ENCODE results near the gene PTGR3.

- TF ChIP-seq, protein P1, sequence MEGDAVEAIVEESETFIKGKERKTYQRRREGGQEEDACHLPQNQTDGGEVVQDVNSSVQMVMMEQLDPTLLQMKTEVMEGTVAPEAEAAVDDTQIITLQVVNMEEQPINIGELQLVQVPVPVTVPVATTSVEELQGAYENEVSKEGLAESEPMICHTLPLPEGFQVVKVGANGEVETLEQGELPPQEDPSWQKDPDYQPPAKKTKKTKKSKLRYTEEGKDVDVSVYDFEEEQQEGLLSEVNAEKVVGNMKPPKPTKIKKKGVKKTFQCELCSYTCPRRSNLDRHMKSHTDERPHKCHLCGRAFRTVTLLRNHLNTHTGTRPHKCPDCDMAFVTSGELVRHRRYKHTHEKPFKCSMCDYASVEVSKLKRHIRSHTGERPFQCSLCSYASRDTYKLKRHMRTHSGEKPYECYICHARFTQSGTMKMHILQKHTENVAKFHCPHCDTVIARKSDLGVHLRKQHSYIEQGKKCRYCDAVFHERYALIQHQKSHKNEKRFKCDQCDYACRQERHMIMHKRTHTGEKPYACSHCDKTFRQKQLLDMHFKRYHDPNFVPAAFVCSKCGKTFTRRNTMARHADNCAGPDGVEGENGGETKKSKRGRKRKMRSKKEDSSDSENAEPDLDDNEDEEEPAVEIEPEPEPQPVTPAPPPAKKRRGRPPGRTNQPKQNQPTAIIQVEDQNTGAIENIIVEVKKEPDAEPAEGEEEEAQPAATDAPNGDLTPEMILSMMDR (IDR thresholded peaks at IDR 0.05): no peak
- TF ChIP-seq POLR2A (IDR thresholded peaks at IDR 0.05): no peak
Measured at GRCh38 chr18:75235896-75236295, 27.0 kb upstream of the PTGR3 start.

All from body of pancreas (tissue), 4 donors.